Heart left ventricle (tissue), 16 donors: ENCODE measurements around the gene AKR1C3. TPM values are rescaled to one million over a fixed set of nuclear protein-coding genes. Genes with fewer than 3 reads are reported as not detected.
"Not testable (repeated sequence)": the region's sequence is repeated elsewhere in the genome, so short reads cannot be mapped to it uniquely, and the experiment has no call there.

Source experiments
- ATAC-seq, 4 donors: fragments of 200-7000 bp; cut with Tn5 transposase; one replicate each; pipeline ENCODE4 v1.9.1; 2020 to 2022; ENCODE audit warnings: moderate library complexity in 4 of 4, mild to moderate bottlenecking in 3 of 4, moderate number of reproducible peaks in 1 of 4
- DNase-seq, 5 donors: peaks; one replicate each; pipeline ENCODE4 v3.0.0-alpha.2; 2020
- H3K27ac ChIP-seq, 12 donors: fragments of 200-600 bp; sonication (generic) in 4 of 12; one replicate each; pipeline versions ENCODE4 v1.5.0 to v1.8.0; 2016 to 2022; ENCODE audit warnings: mild to moderate bottlenecking in 2 of 12
- H3K27me3 ChIP-seq, 9 donors: fragments of 200-600 bp; sonication (generic) in 2 of 9; one replicate each; pipeline versions ENCODE4 v1.5.1 to v1.8.0; 2016 to 2022; ENCODE audit warnings: mild to moderate bottlenecking in 3 of 9
- H3K36me3 ChIP-seq, 9 donors: fragments of 200-600 bp; sonication (generic) in 2 of 9; one replicate each; pipeline versions ENCODE4 v1.5.0 to v1.8.0; 2018 to 2022; ENCODE audit warnings: mild to moderate bottlenecking in 2 of 9
- H3K4me1 ChIP-seq, 12 donors: fragments of 200-600 bp; sonication (generic) in 4 of 12; one replicate each; pipeline versions ENCODE4 v1.5.0 to v1.8.0; 2016 to 2022; ENCODE audit warnings: mild to moderate bottlenecking in 3 of 12
- H3K4me3 ChIP-seq, 12 donors: fragments of 200-600 bp; sonication (generic) in 4 of 12; one replicate each; pipeline versions ENCODE4 v1.5.0 to v1.8.0; 2017 to 2022; ENCODE audit warnings: mild to moderate bottlenecking in 9 of 12, moderate library complexity in 4 of 12
- H3K9me3 ChIP-seq, 12 donors: fragments of 200-600 bp; sonication (generic) in 4 of 12; one replicate each; pipeline versions ENCODE4 v1.5.0 to v1.8.0; 2016 to 2022; ENCODE audit warnings: mild to moderate bottlenecking in 1 of 12
- CTCF ChIP-seq, 12 donors: fragments of 200-600 bp; sonication (generic) in 4 of 12; IDR thresholded peaks; one replicate each; pipeline versions ENCODE4 v1.5.0 to v1.8.0; 2018 to 2022; ENCODE audit warnings: antibody characterized with exemption in 12 of 12, mild to moderate bottlenecking in 5 of 12
- POLR2A ChIP-seq, 2 donors: fragments of 450-650 bp; IDR thresholded peaks; one replicate each; pipeline ENCODE4 v1.6.1; 2017; ENCODE audit warnings: antibody characterized with exemption in 2 of 2, mild to moderate bottlenecking in 2 of 2, moderate library complexity in 2 of 2
- WGBS, 4 donors: extraction: QIAGEN DNeasy Blood & Tissue Kit in 2 of 4; methylation state at CpG; one replicate each; pipeline versions ENCODE4 v1.1.5 to v1.1.7; 2013 to 2018; 5-methylcytosine and 5-hydroxymethylcytosine counted together
- intact Hi-C, 10 donors: fragments of 100-400 bp; cut with DNase I; formaldehyde crosslinking; loops; one replicate each; pipeline versions ENCODE4 v1.11.1 to v1.14.2; 2022
- polyA plus RNA-seq, 2 donors: library from polyadenylated mRNA; stranded (reverse); fragments of 200-250 nt; gene quantifications; one replicate each; pipeline ENCODE4 v1.2.3, GENCODE V29; 2013
- total RNA-seq, 9 donors: library from RNA; depleted of rRNA in 2 of 9; stranded (reverse); fragments of >200 nt in 2 of 9; fragmentation: NEBNext Ultra II Directional in 3 of 9; extraction: Animal tissue kit (Norgen Biotek cat#: 25700) in 3 of 9; gene quantifications; one replicate each; pipeline versions ENCODE4 v1.1.0 to v1.2.4, GENCODE V29; 2016 to 2023
- donor health status: ischemic (EF 13 %, LVEDD 7.1; RV severe dilation, severe dysfunction).
- donor health status: healthy with polysubstance abuse.
- donor health status: DM: no; HTN: yes; CAD: no.
- donor health status: DM: no; HTN: no; CAD: no.
- donor health status: ischemic (EF 25% LVEDD 6.9; RV normal size, moderate dysfunction).
- donor health status: ischemic (EF 25% LVEDD 5.7; RV mildly dilated, moderate dysfunction).
- donor health status: healthy.
- donor health status: DM: yes; HTN: yes; CAD: no.
- donor health status: ischemic (EF 35%, LVEDD 5.7; RV mildly dilated, moderate dysfunction).
- donor health status: nonischemic (EF 11% LVEDD 7.7; RV severe dilation, severe dysfunction).
- donor health status: DM: yes; HTN: yes; CAD: no.
- donor health status: PGD.
- donor health status: ischemic (EF 29% LVEDD 5.4; RV normal size, mild dysfunction).
- donor health status: nonischemic (EF 23%, LVEDD 6.1; RV moderate dilation, normal function).

Gene AKR1C3
- total and polyA plus RNA-seq, 11 donors: 13.9 to 25.1 (median 21.1) TPM

- intact Hi-C loops: loop anchor here in 1 of 10 donors (10.0 kb wide), 1 partner anchor 166 kb away; no protein-coding TSS in a partner anchor
- Histone ChIP-seq H3K27ac (no peak overlapping the region), H3K4me1 (no peaks in the 10 kb centered on the region), H3K27me3 (no peaks in the 10 kb centered on the region), H3K36me3 (peaks cover 0 to 44% (median 21%) of the 10 kb centered on the region in 9 donors), H3K9me3 (no peaks in the 10 kb centered on the region), H3K4me3 (no peak overlapping the region)
- ATAC-seq (no peak), DNase-seq (no peak)
- WGBS, 4 donors: 29 to 53% (median 42%) methylated on average over 3 of the region's 3 CpGs
- no peak for TF ChIP-seq CTCF (IDR thresholded peaks at IDR 0.05)
- TF ChIP-seq POLR2A (IDR thresholded peaks at IDR 0.05): no peak
Measured at GRCh38 chr10:5108658-5109416, 14.6 kb downstream of the AKR1C3 start.

GRCh38 chr10:5109861-5110260 is 15.6 kb downstream of the AKR1C3 start:
- ATAC-seq, H3K4me1 ChIP-seq, H3K27ac ChIP-seq, DNase-seq, H3K9me3 ChIP-seq, H3K4me3 ChIP-seq, H3K27me3 ChIP-seq: not testable (repeated sequence)
- peaks cover 0 to 36% (median 21%) of the 10 kb centered on the region in 9 donors for H3K36me3 ChIP-seq
- intact Hi-C loops: loop anchor here in 1 of 10 donors (10.0 kb wide), 1 partner anchor 165 kb away; no protein-coding TSS in a partner anchor
- WGBS, 4 donors: 90 to 95% (median 93%) methylated on average over 7 to 12 of the region's 12 CpGs

GRCh38 chr10:5116621-5117020 is 22.4 kb downstream of the AKR1C3 start:
- TF ChIP-seq CTCF (IDR thresholded peaks at IDR 0.05) (no peak), POLR2A (IDR thresholded peaks at IDR 0.05) (no peak)
- ATAC-seq: no peak
- intact Hi-C loops: no loop called here

GRCh38 chr10:5117026-5117425 is 22.8 kb downstream of the AKR1C3 start:
- ATAC-seq (no peak), DNase-seq (no peak)
- Histone ChIP-seq H3K27ac (no peak overlapping the region), H3K9me3 (no peaks in the 10 kb centered on the region), H3K4me1 (no peaks in the 10 kb centered on the region), H3K27me3 (no peaks in the 10 kb centered on the region), H3K36me3 (no peaks in the 10 kb centered on the region), H3K4me3 (no peak overlapping the region)
- intact Hi-C loops: no loop called here
- TF ChIP-seq CTCF (IDR thresholded peaks at IDR 0.05) (no peak), POLR2A (IDR thresholded peaks at IDR 0.05) (no peak)
- WGBS, 4 donors: 40 to 54% (median 51%) methylated on average over 3 of the region's 3 CpGs

More at GRCh38 chr10:5116621-5117020, 22.4 kb downstream of the AKR1C3 start:
- no peak for DNase-seq
- Histone ChIP-seq H3K4me3 (no peak overlapping the region), H3K9me3 (no peaks in the 10 kb centered on the region), H3K27ac (no peak overlapping the region), H3K36me3 (no peaks in the 10 kb centered on the region), H3K4me1 (no peaks in the 10 kb centered on the region), H3K27me3 (no peaks in the 10 kb centered on the region)
- 77 to 86% (median 84%) methylated on average over 5 of the region's 5 CpGs for WGBS, 4 donors

GRCh38 chr10:5119997-5120396 is 25.8 kb downstream of the AKR1C3 start:
- H3K36me3 ChIP-seq, H3K4me1 ChIP-seq, intact Hi-C loops, H3K4me3 ChIP-seq, H3K27ac ChIP-seq, ATAC-seq, H3K27me3 ChIP-seq, H3K9me3 ChIP-seq, DNase-seq: not testable (repeated sequence)
- WGBS, 4 donors: 85 to 88% (median 87%) methylated on average over 5 of the region's 5 CpGs
